Activated T-helper 1 cell treated with anti-CD3 and anti-CD28 coated beads, Interleukin-2, amount 50 U/mL, for 16 hours (primary cell): ENCODE results near the gene IL1F10.

ENCODE experiments used
- DNase-seq, 2 donors: peaks; one replicate each; pipeline ENCODE4 v3.0.0-alpha.2; 2020; ENCODE audit warnings: low read depth in 1 of 2, low spot score in 1 of 2

The IL1F10 gene

DNA sequence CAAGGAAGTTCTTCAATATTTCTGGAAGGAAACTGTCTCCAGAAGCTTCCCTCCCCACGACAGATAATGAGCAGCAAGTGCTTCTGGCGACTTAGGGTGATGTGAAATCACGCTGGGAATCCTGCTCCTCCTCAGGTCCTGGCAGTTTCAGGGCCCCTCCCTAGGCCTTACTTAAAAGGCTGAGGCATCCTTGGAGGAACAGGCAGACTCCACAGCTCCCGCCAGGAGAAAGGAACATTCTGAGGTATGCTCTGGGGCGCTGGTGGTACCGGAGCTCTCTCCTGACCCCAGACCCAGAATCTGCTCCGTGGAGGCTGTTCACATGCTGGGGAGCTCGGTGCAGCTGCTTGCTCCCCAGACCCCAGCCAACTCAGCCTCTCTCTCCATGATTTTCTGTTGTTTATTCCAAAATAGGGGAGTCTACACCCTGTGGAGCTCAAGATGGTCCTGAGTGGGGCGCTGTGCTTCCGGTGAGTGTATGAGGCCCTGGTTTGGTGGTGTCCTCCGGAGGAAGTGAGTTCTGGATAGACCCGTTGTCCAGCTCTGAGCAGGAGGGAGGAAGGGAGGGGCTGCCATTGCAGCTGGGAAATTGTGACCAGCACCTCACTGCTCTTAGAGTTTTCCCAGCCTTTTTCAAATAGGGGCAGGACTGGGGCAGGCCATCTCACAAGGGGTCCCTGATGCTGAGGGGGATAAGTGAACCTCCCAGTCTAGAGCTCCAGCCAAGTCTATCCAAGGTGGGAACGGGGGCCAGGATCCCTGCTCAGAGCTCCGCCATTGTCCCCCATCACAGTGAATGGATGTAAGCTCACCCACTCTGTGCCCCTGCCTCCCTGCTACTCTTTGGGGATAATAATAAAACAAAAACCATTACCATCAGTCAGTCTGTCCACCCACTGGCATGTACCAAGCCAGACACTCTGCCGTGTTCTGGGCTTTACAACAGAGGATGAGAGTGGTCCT, 8.5 kb upstream of the IL1F10 start, which contains the start of gene IL36RN:
Gene IL36RN, plus strand, starts transcription at position 201 of the 963 bp plus-strand sequence. Its CDS starts 241 bp downstream, at position 442.
- no peak for DNase-seq

DNA sequence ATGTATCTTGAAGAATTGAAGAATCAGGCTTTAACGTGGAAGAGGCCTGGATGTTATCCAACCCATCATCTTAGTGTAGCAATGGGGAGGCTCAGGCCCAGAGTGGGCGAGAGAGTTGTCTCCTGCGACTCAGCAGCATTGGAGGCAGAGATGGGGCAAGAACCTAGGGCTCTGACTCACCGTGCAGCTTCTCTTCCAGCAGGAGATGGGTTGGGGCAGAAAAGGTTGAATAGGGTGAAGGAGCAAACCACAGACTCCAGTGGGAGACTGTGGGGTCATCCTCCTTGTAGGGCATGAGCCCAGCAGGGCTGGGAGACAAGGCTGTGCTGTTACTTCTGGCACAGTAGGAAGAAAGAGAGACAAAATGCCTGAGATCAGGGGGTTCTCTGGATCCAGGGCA, 7.4 kb upstream of the IL1F10 start:
- DNase-seq = no peak

DNA sequence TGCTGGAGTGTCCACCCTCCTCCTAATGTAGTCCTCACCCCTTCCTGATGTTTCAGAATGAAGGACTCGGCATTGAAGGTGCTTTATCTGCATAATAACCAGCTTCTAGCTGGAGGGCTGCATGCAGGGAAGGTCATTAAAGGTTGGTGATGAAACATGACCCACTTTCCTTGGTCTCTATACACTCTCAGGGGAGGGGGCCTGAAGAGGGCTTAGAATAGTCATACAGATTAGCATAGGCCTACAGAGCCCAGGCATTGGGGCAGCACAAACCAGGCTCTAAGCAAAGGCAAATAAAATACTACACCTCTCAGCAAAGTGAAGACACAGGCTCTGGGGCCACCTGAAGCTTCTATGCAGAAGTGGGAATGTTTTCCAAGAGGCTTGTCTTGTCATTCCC, 7.0 kb upstream of the IL1F10 start:
- no peak for DNase-seq

DNA sequence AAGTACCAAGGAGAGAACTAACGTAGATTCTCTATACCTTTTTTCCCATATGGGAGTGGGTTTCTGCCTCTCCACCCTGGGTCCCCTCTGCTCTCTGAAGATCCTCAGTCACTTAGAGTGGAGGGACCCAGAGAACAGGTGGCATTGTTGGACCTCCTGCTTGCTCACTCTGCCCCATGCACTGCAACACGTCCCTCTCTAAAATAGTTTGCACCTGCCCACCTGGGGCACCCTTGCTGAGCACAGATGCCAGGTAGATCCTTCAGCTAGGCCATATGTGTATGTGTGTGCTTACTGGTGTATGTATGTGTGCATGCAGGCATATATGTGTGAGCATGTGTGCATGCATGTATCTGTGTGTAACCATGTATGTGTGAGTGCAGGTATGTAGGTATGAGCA, 6.5 kb upstream of the IL1F10 start:
- DNase-seq = no peak

DNA sequence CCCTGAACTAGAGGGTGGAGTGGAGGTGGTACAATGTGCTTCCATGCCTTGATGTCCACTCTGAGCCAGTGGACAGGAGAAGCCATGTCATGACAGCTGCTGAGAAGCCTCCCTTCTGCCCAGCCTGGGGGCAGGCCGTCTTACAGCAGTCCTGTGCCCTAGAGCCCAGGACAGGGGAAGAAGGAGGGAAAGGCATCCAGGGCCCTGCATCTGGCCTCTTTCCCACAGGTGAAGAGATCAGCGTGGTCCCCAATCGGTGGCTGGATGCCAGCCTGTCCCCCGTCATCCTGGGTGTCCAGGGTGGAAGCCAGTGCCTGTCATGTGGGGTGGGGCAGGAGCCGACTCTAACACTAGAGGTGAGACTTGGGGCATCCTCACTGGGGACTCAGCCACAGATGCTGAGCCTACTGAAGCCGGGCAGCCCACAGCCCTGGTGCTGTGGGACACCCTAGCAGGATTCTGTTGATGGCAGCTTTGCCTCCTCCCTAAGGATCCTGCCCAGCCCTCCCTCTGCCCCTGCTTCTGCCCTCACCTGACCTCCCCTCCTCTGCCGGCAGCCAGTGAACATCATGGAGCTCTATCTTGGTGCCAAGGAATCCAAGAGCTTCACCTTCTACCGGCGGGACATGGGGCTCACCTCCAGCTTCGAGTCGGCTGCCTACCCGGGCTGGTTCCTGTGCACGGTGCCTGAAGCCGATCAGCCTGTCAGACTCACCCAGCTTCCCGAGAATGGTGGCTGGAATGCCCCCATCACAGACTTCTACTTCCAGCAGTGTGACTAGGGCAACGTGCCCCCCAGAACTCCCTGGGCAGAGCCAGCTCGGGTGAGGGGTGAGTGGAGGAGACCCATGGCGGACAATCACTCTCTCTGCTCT, 5.6 kb upstream of the IL1F10 start:
- no peak for DNase-seq

DNA sequence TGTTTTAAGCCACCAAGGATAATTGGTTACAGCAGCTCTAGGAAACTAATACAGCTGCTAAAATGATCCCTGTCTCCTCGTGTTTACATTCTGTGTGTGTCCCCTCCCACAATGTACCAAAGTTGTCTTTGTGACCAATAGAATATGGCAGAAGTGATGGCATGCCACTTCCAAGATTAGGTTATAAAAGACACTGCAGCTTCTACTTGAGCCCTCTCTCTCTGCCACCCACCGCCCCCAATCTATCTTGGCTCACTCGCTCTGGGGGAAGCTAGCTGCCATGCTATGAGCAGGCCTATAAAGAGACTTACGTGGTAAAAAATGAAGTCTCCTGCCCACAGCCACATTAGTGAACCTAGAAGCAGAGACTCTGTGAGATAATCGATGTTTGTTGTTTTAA, 3.5 kb upstream of the IL1F10 start:
- DNase-seq = no peak

DNA sequence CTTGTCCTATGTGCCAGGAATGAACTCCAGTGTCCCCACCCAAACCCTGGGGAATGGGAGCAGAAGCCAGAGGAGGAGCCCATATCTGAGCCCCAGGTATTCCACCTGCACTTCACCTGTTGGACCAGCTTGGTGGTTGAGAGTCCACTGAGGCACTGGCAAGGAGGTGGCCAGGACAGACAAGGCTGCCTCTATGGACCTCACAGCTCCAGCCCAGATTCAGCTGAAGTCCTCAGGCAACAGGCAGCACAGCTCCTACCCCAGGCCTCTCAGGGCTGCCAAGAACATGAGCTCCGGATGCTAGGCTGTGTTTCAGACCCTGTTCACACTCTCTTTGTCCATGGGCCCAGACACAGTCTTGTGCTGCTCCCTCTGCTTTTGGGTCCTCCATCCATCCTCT, 2.9 kb upstream of the IL1F10 start:
- no peak for DNase-seq

DNA sequence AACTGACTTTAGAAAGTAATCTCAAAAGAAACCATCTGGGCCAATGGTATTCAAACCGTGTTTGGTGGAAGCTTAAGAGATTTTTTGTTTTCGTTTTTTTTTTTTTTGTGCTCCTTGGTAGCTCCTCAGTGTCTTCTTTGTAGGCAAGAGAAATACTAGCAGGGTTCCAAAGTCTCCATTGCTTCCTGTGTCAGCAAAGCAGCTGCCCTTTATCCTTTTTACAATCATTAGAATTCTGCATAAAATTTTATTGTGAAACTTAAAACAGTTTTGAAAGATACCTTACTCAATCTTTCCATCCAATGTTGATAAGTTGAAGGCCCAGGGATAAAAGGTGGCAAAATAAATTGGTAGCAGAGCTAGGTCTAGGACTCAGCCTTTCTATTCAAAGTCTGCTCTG, 479 bp downstream of the IL1F10 start:
- no peak for DNase-seq

DNA sequence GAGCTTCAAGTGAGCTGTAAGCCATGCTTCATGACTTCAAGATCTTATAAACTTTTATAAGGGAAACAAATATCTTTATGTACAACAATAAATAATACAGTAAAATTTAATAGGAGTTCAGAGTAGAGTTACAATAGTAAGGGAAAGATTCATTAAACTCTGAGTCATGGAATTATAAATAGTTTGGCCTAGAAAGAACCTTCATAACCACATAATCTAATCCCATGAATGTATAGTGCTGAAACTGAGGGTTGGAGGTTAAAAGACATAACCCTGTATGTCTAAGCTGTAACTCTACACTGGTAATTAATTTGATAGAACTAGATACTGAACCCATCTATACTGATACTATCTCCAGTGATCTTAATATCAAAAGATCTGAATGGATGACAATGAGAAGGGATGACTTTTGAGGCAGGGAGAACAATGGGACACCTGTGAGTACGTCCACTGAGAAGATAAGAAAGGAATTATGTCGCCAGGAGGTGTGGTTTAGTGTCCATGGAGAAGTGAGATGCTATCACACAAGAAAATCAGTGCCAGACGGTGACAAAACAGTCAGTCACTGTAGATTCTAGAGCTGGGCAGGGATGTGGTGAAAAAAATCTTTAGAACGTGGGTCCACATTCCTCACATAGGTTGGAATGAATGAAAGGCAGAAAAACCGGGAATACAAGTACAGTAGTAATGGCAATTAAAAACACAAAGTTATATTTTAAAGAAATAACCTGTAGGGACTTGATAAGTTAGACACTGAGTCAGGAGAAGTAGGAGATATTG, 1.1 kb downstream of the IL1F10 start:
- no peak for DNase-seq

DNA sequence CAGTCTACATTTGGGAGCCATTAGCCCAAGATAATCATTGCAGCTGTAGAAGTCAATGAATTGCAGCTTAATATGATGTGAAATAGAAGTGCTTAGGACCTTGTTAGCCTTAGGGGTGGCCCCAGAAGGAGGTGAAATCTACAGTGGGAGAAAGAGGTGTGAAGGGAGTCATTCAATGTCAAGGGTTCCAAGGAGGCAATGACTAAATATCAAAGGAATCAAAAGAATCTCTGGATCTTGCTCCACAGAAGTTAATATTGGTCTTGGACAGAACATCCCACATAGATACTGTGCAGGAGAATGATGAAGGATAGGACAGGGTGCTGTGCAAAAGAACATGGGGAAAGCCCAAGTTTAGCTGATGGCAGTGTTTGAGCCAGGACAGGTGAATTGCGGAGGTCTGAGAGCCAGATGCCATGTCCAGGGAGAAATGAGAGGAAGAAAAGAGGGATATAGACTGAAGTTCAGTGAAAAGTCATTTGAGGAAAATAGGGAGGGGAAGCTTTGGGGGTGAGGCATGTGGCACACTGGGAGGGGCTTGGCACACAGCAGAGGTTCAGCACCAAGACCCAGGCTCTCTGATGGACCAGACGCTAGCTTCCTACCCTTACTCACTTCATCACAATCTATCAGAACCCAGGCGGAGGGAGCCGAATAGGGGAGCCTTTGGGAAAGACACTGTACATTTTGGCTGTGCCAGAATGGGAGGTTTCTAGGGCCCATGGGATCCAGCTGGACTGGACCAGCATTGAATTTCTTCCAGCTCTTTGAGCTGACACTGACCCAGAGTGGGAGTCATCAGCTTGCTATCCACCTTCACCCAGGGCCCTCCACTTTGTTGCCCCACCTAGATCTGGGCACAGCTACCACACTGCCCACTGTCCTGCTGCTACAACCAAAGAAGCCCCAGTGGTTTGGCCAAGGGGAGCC, 2.2 kb downstream of the IL1F10 start:
- no peak for DNase-seq

DNA sequence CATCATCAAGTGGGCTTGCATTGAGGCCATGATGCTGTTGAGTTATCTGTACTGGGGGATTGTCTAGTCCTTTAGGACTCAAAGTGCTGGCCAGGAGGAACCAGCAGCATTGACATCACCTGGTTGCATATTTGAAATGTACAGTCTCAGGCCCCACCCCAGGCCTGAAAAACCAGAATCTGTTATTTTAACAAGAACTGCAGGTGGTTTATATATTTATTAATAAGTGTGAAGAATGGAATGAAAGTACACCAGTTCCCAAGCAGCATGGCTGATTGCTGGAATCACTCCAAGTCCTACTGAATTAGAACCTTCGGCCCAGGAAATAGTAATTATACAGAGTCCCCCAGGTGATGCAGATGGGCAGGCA, 2.8 kb downstream of the IL1F10 start:
- DNase-seq = no peak

DNA sequence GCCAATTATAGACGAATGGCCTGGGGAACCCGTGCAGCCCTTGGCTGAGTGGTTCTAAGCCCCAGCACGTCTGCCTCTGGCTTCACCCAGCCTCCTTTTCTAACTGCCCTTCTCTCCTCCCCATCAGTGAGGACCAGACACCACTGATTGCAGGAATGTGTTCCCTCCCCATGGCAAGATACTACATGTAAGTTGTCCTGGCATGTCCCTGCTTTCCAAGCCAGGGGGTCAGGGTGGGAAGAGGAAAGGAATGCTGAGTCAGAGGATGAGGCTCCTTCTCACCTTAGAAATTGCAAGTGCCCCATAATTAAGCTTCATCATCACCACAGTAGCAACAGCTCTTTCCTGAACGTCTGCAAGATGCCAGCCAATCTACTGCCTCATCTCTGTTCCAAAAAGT, 4.8 kb downstream of the IL1F10 start:
- no peak for DNase-seq

DNA sequence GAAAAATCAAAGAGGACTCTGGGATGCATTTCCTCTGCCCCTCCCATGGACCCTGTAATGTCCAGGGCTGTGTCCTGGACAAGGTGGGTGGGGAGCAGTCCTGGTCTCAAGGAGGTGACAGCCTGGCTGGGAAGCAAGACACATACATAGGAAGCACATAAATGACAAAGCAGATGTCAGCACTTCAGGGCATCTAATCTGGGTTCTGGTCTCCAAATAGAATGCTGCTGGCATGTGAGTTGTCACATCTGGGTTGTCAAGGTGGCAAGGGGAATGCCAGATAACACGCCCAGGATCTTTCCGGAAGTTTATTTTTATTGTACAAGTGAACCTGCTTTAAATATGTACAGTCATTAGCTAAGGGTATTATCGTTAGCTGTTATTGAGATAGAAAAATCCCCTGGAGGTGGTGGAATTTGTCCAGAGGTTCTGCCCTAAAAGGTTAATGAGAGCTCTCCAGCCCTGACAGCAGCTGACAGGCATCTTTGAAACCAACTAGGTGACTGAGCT, 5.6 kb downstream of the IL1F10 start:
- no peak for DNase-seq

DNA sequence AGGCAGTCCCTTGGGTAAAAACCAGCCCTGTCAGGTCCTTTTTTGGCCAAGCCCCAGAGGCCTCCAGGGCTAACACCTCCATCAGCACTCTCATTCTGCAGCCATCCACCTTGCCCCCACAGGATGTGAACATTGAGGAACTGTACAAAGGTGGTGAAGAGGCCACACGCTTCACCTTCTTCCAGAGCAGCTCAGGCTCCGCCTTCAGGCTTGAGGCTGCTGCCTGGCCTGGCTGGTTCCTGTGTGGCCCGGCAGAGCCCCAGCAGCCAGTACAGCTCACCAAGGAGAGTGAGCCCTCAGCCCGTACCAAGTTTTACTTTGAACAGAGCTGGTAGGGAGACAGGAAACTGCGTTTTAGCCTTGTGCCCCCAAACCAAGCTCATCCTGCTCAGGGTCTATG, 7.3 kb downstream of the IL1F10 start:
- no peak for DNase-seq

DNA sequence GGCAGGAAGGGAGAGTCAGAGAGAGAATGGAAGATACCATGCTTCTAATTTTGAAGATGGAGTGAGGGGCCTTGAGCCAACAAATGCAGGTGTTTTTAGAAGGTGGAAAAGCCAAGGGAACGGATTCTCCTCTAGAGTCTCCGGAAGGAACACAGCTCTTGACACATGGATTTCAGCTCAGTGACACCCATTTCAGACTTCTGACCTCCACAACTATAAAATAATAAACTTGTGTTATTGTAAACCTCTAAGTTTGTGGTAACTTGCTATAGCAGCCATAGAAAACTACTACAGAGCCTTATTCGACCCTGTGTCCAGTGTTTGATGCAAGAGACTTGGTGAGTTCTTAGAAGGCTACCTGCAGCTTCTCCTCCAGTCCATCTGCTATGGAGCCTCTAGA, 7.8 kb downstream of the IL1F10 start:
- DNase-seq = no peak

DNA sequence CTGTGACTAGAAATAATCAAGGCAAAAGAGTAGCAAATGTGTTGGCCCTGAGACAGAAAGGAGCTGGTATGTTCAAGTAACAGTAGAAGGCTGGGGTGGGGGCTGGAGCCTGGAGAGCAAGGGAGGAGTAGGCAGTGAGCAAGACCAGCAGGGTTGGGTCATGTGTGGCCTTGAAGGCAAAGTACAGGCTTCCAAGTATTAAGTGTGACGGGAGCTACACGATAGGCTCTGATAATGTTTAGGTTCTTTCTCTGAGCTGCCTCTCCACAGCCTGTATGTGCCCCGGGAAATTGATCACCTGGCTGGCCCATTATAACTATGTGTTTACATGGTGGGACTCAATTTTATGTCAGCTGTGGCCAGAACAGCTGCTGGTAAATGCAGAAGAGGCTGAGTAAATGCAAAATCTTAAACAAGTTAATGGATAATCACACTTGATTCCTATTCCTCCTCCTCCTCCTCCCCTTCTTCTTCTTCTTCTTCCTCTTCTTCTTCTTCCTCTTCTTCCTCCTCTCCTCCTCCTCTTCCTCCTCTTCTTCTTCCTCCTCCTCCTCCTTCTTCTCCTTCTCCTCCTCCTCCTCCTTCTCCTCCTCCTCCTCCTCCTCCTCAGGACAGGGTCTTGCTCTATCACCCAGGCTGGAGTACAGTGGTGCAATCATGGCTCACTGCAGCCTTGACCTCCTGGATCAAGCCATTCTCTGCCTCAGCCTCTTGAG, 9.3 kb downstream of the IL1F10 start:
- DNase-seq = no peak

DNA sequence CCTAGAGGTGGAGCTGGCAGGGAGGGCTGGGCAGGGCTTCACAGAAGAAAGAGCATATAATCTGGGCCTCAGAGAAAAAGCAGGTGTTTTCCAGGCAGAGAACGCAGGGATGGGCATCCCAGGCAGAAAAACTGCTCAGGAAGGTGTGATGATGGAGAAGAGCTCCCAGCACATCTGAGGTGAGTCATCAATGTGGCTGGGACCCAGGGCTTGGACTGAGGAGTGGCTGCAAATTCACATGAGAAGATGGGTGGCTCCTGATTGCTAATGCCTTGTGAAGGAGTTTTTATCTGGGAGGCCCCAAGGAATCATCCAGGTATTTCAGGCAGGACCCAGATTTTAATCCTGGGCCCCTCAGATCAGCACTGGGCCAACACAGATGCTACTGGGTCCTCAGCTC, 10.2 kb downstream of the IL1F10 start:
- DNase-seq = no peak

DNA sequence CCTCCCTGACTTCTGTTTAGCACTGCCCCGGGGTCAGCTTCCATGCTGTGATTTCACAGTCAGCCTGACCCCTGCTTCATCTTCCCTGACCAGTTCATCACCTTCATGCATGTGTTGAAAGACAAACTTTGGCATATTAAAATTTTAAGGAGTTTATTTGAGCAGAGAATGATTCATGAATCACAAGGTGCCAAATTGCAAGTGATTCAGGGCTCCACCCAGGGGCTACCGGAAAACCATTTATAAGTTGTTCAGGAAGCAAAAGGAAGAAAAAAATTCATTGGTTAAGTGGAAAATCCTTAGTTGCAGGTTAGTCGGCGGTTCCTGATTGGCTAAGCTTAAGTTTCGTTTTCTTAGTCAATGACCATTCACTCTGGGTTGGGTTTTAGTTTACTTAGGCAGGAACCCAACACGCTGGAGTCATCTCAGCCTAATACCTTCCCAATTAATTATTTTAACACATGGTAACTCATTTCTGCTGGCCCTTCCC, 10.6 kb downstream of the IL1F10 start:
- no peak for DNase-seq

DNA sequence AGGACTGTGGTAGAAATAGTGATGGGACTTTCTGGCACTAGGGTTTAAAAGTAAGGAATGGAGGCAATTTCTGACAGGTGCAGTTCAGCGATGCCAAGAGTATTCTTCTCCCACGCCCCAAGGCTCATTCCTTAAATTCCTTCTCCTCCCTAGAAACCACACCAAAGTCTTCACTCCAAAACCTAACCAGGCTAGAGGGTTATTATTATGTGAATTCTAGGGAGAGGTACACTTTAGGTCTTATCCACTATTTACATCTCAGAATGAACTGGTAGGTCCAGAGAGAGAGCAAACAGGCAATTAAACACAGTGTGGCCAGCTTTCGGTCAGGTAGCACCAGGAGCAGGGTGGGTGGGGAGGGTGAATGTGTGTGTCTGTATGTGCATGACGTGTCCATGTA, 11.4 kb downstream of the IL1F10 start:
- no peak for DNase-seq
